ENCODE measurements around the gene KCNAB1. TPM values are rescaled to one million over a fixed set of nuclear protein-coding genes. Genes with fewer than 3 reads are reported as not detected.
"Not testable (repeated sequence)": the region's sequence is repeated elsewhere in the genome, so short reads cannot be mapped to it uniquely, and the experiment has no call there.

The KCNAB1 gene
- total RNA-seq, 1 experiment from 2014 or later = not detected

GRCh38 chr3:156090126-156090525, 30.3 kb upstream of the KCNAB1 start:
- ChIA-PET POLR2A (ENCODE audit: unreplicated experiment) (no interaction called here), CTCF (interaction anchor here (0.6 kb wide), 1 partner anchor 53 kb away, joined by 3 read pairs; no protein-coding TSS in a partner anchor)
- 0 out of 2 replicates have a peak, but pooled peaks cover 5% of the 10 kb centered on the region for H4K20me1 ChIP-seq (ENCODE audit: low read length)
- H3K36me3 ChIP-seq (ENCODE audit: low read depth, low read length) = no peaks in the 10 kb centered on the region
- peaks cover 58% of the 10 kb centered on the region for H3K27me3 ChIP-seq (ENCODE audit: low read length)
- no TSS peak for BruUV-seq (replicated peaks)
- H3F3A ChIP-seq (ENCODE audit: low read length, unreplicated experiment) = no peaks in the 10 kb centered on the region
- no peak overlapping the region for H3K9ac ChIP-seq (ENCODE audit: low read length)
- DNase-seq (no peak), ATAC-seq (no peak)
- no peaks in the 10 kb centered on the region for H3K4me1 ChIP-seq (ENCODE audit: insufficient read depth, low read length)
- no peaks in the 10 kb centered on the region for H3K79me2 ChIP-seq (ENCODE audit: low read length)
- no peak overlapping the region for H3K4me2 ChIP-seq (ENCODE audit: low read length)
- H3K9me3 ChIP-seq (ENCODE audit: low read length) = no peaks in the 10 kb centered on the region
- no peak overlapping the region for H2AFZ ChIP-seq (ENCODE audit: low read length)
- intact Hi-C loops (cut with micrococcal nuclease) = no loop called here
- TF ChIP-seq EZH2 (IDR thresholded peaks at IDR 0.05; ENCODE audit: low read length, unreplicated experiment) (no peak), EZH2phosphoT487 (IDR thresholded peaks at IDR 0.05; ENCODE audit: borderline replicate concordance, low read length) (no peak)
- TF ChIP-seq, protein P1, sequence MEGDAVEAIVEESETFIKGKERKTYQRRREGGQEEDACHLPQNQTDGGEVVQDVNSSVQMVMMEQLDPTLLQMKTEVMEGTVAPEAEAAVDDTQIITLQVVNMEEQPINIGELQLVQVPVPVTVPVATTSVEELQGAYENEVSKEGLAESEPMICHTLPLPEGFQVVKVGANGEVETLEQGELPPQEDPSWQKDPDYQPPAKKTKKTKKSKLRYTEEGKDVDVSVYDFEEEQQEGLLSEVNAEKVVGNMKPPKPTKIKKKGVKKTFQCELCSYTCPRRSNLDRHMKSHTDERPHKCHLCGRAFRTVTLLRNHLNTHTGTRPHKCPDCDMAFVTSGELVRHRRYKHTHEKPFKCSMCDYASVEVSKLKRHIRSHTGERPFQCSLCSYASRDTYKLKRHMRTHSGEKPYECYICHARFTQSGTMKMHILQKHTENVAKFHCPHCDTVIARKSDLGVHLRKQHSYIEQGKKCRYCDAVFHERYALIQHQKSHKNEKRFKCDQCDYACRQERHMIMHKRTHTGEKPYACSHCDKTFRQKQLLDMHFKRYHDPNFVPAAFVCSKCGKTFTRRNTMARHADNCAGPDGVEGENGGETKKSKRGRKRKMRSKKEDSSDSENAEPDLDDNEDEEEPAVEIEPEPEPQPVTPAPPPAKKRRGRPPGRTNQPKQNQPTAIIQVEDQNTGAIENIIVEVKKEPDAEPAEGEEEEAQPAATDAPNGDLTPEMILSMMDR (conservative IDR thresholded peaks at IDR 0.05; ENCODE audit: low read depth, low read length) = no peak
- no peak overlapping the region for H3K27ac ChIP-seq (ENCODE audit: low read length)
- no peak overlapping the region for H3K4me3 ChIP-seq (ENCODE audit: low read length)
- no peaks in the 10 kb centered on the region for H3K9me2 ChIP-seq (replicated peaks; ENCODE audit: low read length)

DNA sequence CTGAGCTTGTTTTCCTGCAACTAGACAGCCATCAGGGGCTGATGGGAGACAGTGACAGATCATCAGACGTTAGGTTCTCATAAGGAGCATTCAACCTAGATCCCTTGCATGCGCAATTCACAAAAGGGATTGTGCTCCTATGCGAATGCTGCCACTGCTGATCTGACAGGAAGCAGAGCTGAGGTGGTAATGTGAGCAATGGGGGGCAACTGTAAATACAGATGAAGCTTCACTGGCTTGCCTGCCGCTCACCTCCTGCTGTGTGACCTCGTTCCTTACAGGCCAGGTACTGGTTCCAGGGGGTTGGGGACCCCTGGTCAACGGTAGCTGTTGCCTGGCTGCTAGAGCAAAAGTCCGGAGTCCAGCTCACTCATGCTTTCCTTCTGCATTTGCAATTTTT, 26.4 kb upstream of the KCNAB1 start:
- 0 out of 2 replicates have a peak, but pooled peaks cover 5% of the 10 kb centered on the region for H4K20me1 ChIP-seq (ENCODE audit: low read length)
- H2AFZ ChIP-seq (ENCODE audit: low read length) = no peak overlapping the region
- ChIA-PET POLR2A (ENCODE audit: unreplicated experiment) (no interaction called here), CTCF (no interaction called here)
- H3K9me3 ChIP-seq (ENCODE audit: low read length) = no peaks in the 10 kb centered on the region
- no peaks in the 10 kb centered on the region for H3F3A ChIP-seq (ENCODE audit: low read length, unreplicated experiment)
- H3K4me3 ChIP-seq (ENCODE audit: low read length) = no peak overlapping the region
- no peak overlapping the region for H3K9ac ChIP-seq (ENCODE audit: low read length)
- no peaks in the 10 kb centered on the region for H3K4me1 ChIP-seq (ENCODE audit: insufficient read depth, low read length)
- no peaks in the 10 kb centered on the region for H3K9me2 ChIP-seq (replicated peaks; ENCODE audit: low read length)
- no peak for ATAC-seq
- intact Hi-C loops (cut with micrococcal nuclease) = no loop called here
- peaks cover 77% of the 10 kb centered on the region for H3K27me3 ChIP-seq (ENCODE audit: low read length)
- H3K27ac ChIP-seq (ENCODE audit: low read length) = no peak overlapping the region
- no TSS peak for BruUV-seq (replicated peaks)
- DNase-seq = no peak
- no peaks in the 10 kb centered on the region for H3K36me3 ChIP-seq (ENCODE audit: low read depth, low read length)
- no peak overlapping the region for H3K4me2 ChIP-seq (ENCODE audit: low read length)
- no peaks in the 10 kb centered on the region for H3K79me2 ChIP-seq (ENCODE audit: low read length)
- TF ChIP-seq, protein P1 (conservative IDR thresholded peaks at IDR 0.05; ENCODE audit: low read depth, low read length) = no peak
- TF ChIP-seq EZH2phosphoT487 (IDR thresholded peaks at IDR 0.05; ENCODE audit: borderline replicate concordance, low read length) = no peak
- TF ChIP-seq EZH2 (IDR thresholded peaks at IDR 0.05; ENCODE audit: low read length, unreplicated experiment) = no peak

- Histone ChIP-seq H3K4me3 (ENCODE audit: low read length) (no peak overlapping the region), H4K20me1 (ENCODE audit: low read length) (0 out of 2 replicates have a peak, but pooled peaks cover 5% of the 10 kb centered on the region), H3K4me2 (ENCODE audit: low read length) (no peak overlapping the region), H3K27ac (ENCODE audit: low read length) (no peak overlapping the region), H3K27me3 (ENCODE audit: low read length) (peaks cover 77% of the 10 kb centered on the region), H3K9me3 (ENCODE audit: low read length) (no peaks in the 10 kb centered on the region), H3K9ac (ENCODE audit: low read length) (no peak overlapping the region), H2AFZ (ENCODE audit: low read length) (no peak overlapping the region), H3K79me2 (ENCODE audit: low read length) (no peaks in the 10 kb centered on the region), H3K4me1 (ENCODE audit: insufficient read depth, low read length) (no peaks in the 10 kb centered on the region), H3K36me3 (ENCODE audit: low read depth, low read length) (no peaks in the 10 kb centered on the region), H3F3A (ENCODE audit: low read length, unreplicated experiment) (no peaks in the 10 kb centered on the region), H3K9me2 (replicated peaks; ENCODE audit: low read length) (no peaks in the 10 kb centered on the region)
- intact Hi-C loops (cut with micrococcal nuclease) = no loop called here
- CTCF ChIA-PET = no interaction called here
- POLR2A ChIA-PET (ENCODE audit: unreplicated experiment) = interaction anchor here (0.6 kb wide), 1 partner anchor 19 kb away, joined by 3 read pairs; no protein-coding TSS in a partner anchor
- ATAC-seq (no peak), DNase-seq (no peak)
- TF ChIP-seq, protein P1 (conservative IDR thresholded peaks at IDR 0.05; ENCODE audit: low read depth, low read length) = no peak
- no peak for TF ChIP-seq EZH2 (IDR thresholded peaks at IDR 0.05; ENCODE audit: low read length, unreplicated experiment)
- no peak for TF ChIP-seq EZH2phosphoT487 (IDR thresholded peaks at IDR 0.05; ENCODE audit: borderline replicate concordance, low read length)
- no TSS peak for BruUV-seq (replicated peaks)
Observed at GRCh38 chr3:156094391-156094790, 26.0 kb upstream of the KCNAB1 start.

DNA sequence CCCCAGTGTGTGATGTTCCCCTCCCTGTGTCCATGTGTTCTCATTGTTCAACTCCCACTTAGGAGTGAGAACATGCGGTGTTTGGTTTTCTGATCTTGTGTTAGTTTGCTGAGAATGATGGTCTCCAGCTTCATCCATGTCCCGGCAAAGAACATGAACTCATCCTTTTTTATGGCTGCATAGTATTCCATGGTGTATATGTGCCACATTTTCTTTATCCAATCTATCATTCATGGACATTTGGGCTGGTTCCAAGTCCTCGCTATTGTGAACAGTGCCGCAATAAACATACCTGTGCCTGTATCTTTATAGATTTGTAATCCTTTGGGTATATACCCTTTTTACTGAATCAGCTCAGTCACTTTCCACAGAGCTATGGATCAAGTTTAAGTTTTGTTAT, 24.7 kb upstream of the KCNAB1 start:
- H3K9me2 ChIP-seq (replicated peaks; ENCODE audit: low read length); CTCF ChIA-PET; H3F3A ChIP-seq (ENCODE audit: low read length, unreplicated experiment); POLR2A ChIA-PET (ENCODE audit: unreplicated experiment); intact Hi-C loops (cut with micrococcal nuclease); BruUV-seq (replicated peaks); H3K27ac ChIP-seq (ENCODE audit: low read length); DNase-seq; H3K4me2 ChIP-seq (ENCODE audit: low read length); H4K20me1 ChIP-seq (ENCODE audit: low read length); H3K4me3 ChIP-seq (ENCODE audit: low read length); H3K79me2 ChIP-seq (ENCODE audit: low read length); H3K9me3 ChIP-seq (ENCODE audit: low read length); H3K9ac ChIP-seq (ENCODE audit: low read length); H2AFZ ChIP-seq (ENCODE audit: low read length); H3K4me1 ChIP-seq (ENCODE audit: insufficient read depth, low read length); ATAC-seq; H3K36me3 ChIP-seq (ENCODE audit: low read depth, low read length): not testable (repeated sequence)
- peaks cover 69% of the 10 kb centered on the region for H3K27me3 ChIP-seq (ENCODE audit: low read length)

Data from PC-3 (cell line).